AG09309 (cell line): Measurements from ENCODE around the gene SAA2.

Experiments used
- DNase-seq: peaks from one replicate; pipeline ENCODE4 v3.0.0-alpha.2; 2010; ENCODE audit warnings: low read depth
- H3K4me3 ChIP-seq: 2 replicates; pipeline ENCODE4 v1.5.1; 2011; ENCODE audit warnings: mild to moderate bottlenecking, low read depth, low read length, moderate library complexity; ENCODE audit not compliant: control insufficient read depth
- CTCF ChIP-seq: IDR thresholded peaks from 2 replicates; pipeline ENCODE4 v1.5.1; 2011; ENCODE audit warnings: mild to moderate bottlenecking, low read depth, low read length, inconsistent platforms; ENCODE audit not compliant: insufficient read depth, control insufficient read depth; ENCODE audit errors: missing control alignments

The SAA2 gene

GRCh38 chr11:18223591-18224387 is 24.7 kb downstream of the SAA2 start:
- no peak for DNase-seq
- H3K4me3 ChIP-seq = no peak overlapping the region
- no peak for TF ChIP-seq CTCF

GRCh38 chr11:18222814-18223421 is 25.6 kb downstream of the SAA2 start:
- TF ChIP-seq CTCF = no peak
- H3K4me3 ChIP-seq = no peak overlapping the region
- DNase-seq = no peak

- H3K4me3 ChIP-seq = no peak overlapping the region
- TF ChIP-seq CTCF = no peak
- DNase-seq = no peak
Measured at GRCh38 chr11:18221274-18221876, 27.1 kb downstream of the SAA2 start.

GRCh38 chr11:18209058-18209457 is 39.4 kb downstream of the SAA2 start:
- no peak overlapping the region for H3K4me3 ChIP-seq
- no peak for TF ChIP-seq CTCF
- DNase-seq = no peak

- DNase-seq = no peak
- TF ChIP-seq CTCF = no peak
- H3K4me3 ChIP-seq = no peak overlapping the region
Measured at GRCh38 chr11:18204771-18205170, 43.7 kb downstream of the SAA2 start.

- TF ChIP-seq CTCF = no peak
- DNase-seq = no peak
- no peak overlapping the region for H3K4me3 ChIP-seq
Measured at GRCh38 chr11:18204220-18204619, 44.2 kb downstream of the SAA2 start.
